HG02798 (cell line): Measurements from ENCODE around the gene SLC34A1.
"Not testable (repeated sequence)": the region's sequence is repeated elsewhere in the genome, so short reads cannot be mapped to it uniquely, and the experiment has no call there.

Source experiments
- ATAC-seq: cut with Tn5 transposase; IDR thresholded peaks from one replicate; pipeline ENCODE4 v1.9.1; 2021; ENCODE audit warnings: mild to moderate bottlenecking; ENCODE audit not compliant: unreplicated experiment, poor library complexity

SLC34A1 gene

GRCh38 chr5:177354256-177354655 is 30.0 kb upstream of the SLC34A1 start:
- ATAC-seq, result no peak

GRCh38 chr5:177354711-177355110 is 29.5 kb upstream of the SLC34A1 start:
- no peak for ATAC-seq

GRCh38 chr5:177355162-177355867 is 28.9 kb upstream of the SLC34A1 start:
- ATAC-seq, result no peak

GRCh38 chr5:177355868-177356168 is 28.4 kb upstream of the SLC34A1 start:
- ATAC-seq, result no peak

GRCh38 chr5:177356746-177357145 is 27.5 kb upstream of the SLC34A1 start:
- no peak for ATAC-seq

- ATAC-seq, result no peak
Measured at GRCh38 chr5:177357146-177357458, 27.1 kb upstream of the SLC34A1 start.

GRCh38 chr5:177357459-177358351 is 26.5 kb upstream of the SLC34A1 start, which contains the start of gene RGS14:
Gene RGS14, plus strand, starts transcription at chr5:177357924. Its CDS starts 101 bp downstream, at chr5:177358025.
- peak; percentile 90 for ATAC-seq

- ATAC-seq, result no peak
Measured at GRCh38 chr5:177358370-177358819, 25.8 kb upstream of the SLC34A1 start.

- ATAC-seq, result no peak
Measured at GRCh38 chr5:177359451-177359851, 24.8 kb upstream of the SLC34A1 start.

- ATAC-seq, result no peak
Measured at GRCh38 chr5:177359860-177360259, 24.4 kb upstream of the SLC34A1 start.

GRCh38 chr5:177360740-177361139 is 23.5 kb upstream of the SLC34A1 start:
- ATAC-seq, result not testable (repeated sequence)

- no peak for ATAC-seq
Measured at GRCh38 chr5:177361418-177362291, 22.6 kb upstream of the SLC34A1 start.

- ATAC-seq, result no peak
Measured at GRCh38 chr5:177362292-177362609, 22.0 kb upstream of the SLC34A1 start.

GRCh38 chr5:177362610-177363507 is 21.4 kb upstream of the SLC34A1 start:
- peak; percentile 43 for ATAC-seq

GRCh38 chr5:177363565-177363964 is 20.7 kb upstream of the SLC34A1 start:
- no peak for ATAC-seq

- ATAC-seq, result no peak
Measured at GRCh38 chr5:177364159-177364962, 19.9 kb upstream of the SLC34A1 start.

GRCh38 chr5:177365845-177366527 is 18.2 kb upstream of the SLC34A1 start:
- no peak for ATAC-seq

GRCh38 chr5:177366528-177367322 is 17.5 kb upstream of the SLC34A1 start:
- ATAC-seq, result no peak
